Lung microvascular endothelial cell (primary cell): ENCODE measurements around the gene SATB2. TPM values are rescaled to one million over a fixed set of nuclear protein-coding genes. Genes with fewer than 3 reads are reported as not detected.
A peak's percentile ranks its signal among the peaks of the same experiment; 100 is the strongest.

ENCODE experiments used
- DNase-seq, 2 donors: peaks; one replicate each; pipeline versions ENCODE4 v3.0.0 to v3.0.0-alpha.2; 2010; ENCODE audit warnings: low read depth in 2 of 2
- total RNA-seq: library from RNA; depleted of rRNA; stranded (reverse); fragments of >200 nt; gene quantifications from 2 replicates; pipeline ENCODE4 v1.2.1, GENCODE V29; 2014

SATB2 gene
- total RNA-seq, 1 donor from 2014 or later = 0.60 TPM

- DNase-seq = no peak
Observed at GRCh38 chr2:199329031-199329430, 128.7 kb downstream of the SATB2 start.

GRCh38 chr2:199325881-199326280 is 131.9 kb downstream of the SATB2 start:
- no peak for DNase-seq

GRCh38 chr2:199322151-199322550 is 135.6 kb downstream of the SATB2 start:
- no peak for DNase-seq

- DNase-seq = no peak
Observed at GRCh38 chr2:199317646-199318045, 140.1 kb downstream of the SATB2 start.

- DNase-seq = no peak
Observed at GRCh38 chr2:199316851-199317250, 140.9 kb downstream of the SATB2 start.

GRCh38 chr2:199315299-199316179 is 142.2 kb downstream of the SATB2 start:
- DNase-seq = peak; percentile 46 to 51

GRCh38 chr2:199312931-199313330 is 144.8 kb downstream of the SATB2 start:
- no peak for DNase-seq

- DNase-seq = no peak
Observed at GRCh38 chr2:199310771-199311585, 146.8 kb downstream of the SATB2 start.

GRCh38 chr2:199309973-199310372 is 147.8 kb downstream of the SATB2 start:
- DNase-seq = no peak

- DNase-seq = no peak
Observed at GRCh38 chr2:199309411-199309810, 148.3 kb downstream of the SATB2 start.

GRCh38 chr2:199308567-199308966 is 149.2 kb downstream of the SATB2 start:
- no peak for DNase-seq

GRCh38 chr2:199307461-199307860 is 150.3 kb downstream of the SATB2 start:
- DNase-seq = peak in 1 of 2 donors; percentile 57

GRCh38 chr2:199306116-199306515 is 151.6 kb downstream of the SATB2 start:
- DNase-seq = no peak

GRCh38 chr2:199303728-199304177 is 154.0 kb downstream of the SATB2 start:
- peak; percentile 96 to 99 for DNase-seq

GRCh38 chr2:199302851-199303250 is 154.9 kb downstream of the SATB2 start:
- DNase-seq = peak; percentile 24 to 30

GRCh38 chr2:199288424-199288823 is 169.3 kb downstream of the SATB2 start:
- DNase-seq = no peak

- no peak for DNase-seq
Observed at GRCh38 chr2:199282309-199282708, 175.4 kb downstream of the SATB2 start.

GRCh38 chr2:199279146-199279545 is 178.6 kb downstream of the SATB2 start:
- DNase-seq = no peak

GRCh38 chr2:199278099-199278498 is 179.6 kb downstream of the SATB2 start:
- no peak for DNase-seq

- DNase-seq = peak in 1 of 2 donors; percentile 12
Observed at GRCh38 chr2:199273042-199273511, 184.7 kb downstream of the SATB2 start.

GRCh38 chr2:199261936-199262335 is 195.8 kb downstream of the SATB2 start:
- no peak for DNase-seq

GRCh38 chr2:199261239-199261638 is 196.5 kb downstream of the SATB2 start:
- DNase-seq = peak; percentile 80 to 85
